SK-N-SH (cell line): ENCODE data around the gene CISD3. TPM values are rescaled to one million over a fixed set of nuclear protein-coding genes. Genes with fewer than 3 reads are reported as not detected.

Source experiments
- CTCF ChIA-PET: fragments of 300-600, 350-600 bp; formaldehyde crosslinking; extraction: SDS; loops from one replicate; lab custom pipeline; 2021; lab: Yijun Ruan, JAX
- POLR2A ChIA-PET: fragments of 350-600 bp; sonication (Branson Sonifier 250); formaldehyde crosslinking; extraction: SDS; loops from one replicate; lab custom pipeline; 2020; ENCODE audit warnings: antibody characterized with exemption, inconsistent platforms; lab: Yijun Ruan, JAX
- DNase-seq: peaks from one replicate; pipeline ENCODE4 v3.0.0; 2012
- H2AFZ ChIP-seq: fragments of 200-600 bp; sonication (generic); 2 replicates; pipeline ENCODE4 v1.8.1; 2016; ENCODE audit warnings: antibody characterized with exemption, mild to moderate bottlenecking, low read depth
- H3F3A ChIP-seq: fragments of 200-600 bp; sonication (generic); replicated peaks from 2 replicates; pipeline ENCODE3; 2016; ENCODE audit warnings: antibody characterized with exemption, mild to moderate bottlenecking; ENCODE audit not compliant: insufficient read depth
- H3K27ac ChIP-seq, 2 experiments: fragments of 200-500 bp in 1 of 2; fragments of 200-600 bp in 1 of 2; sonication (Bioruptor generic) in 1 of 2; sonication (generic), shearing (Covaris generic) in 1 of 2; 2 replicates each; pipeline versions ENCODE4 v1.5.1 to v1.6.1; 2014 to 2016; ENCODE audit warnings: low read depth in 2 of 2, inconsistent platforms in 1 of 2, low read length in 1 of 2, mild to moderate bottlenecking in 1 of 2, mixed read lengths in 1 of 2
- H3K27me3 ChIP-seq: fragments of 200-600 bp; sonication (generic), shearing (Covaris generic); 2 replicates; pipeline ENCODE4 v1.6.1; 2016; ENCODE audit warnings: mixed run types; ENCODE audit not compliant: insufficient read depth
- H3K36me3 ChIP-seq, 2 experiments: fragments of 200-500 bp in 1 of 2; fragments of 200-600 bp in 1 of 2; sonication (Bioruptor generic) in 1 of 2; sonication (generic) in 1 of 2; replicated peaks in 1 of 2; 2 replicates each; pipeline versions ENCODE3 to v1.5.1; 2014 to 2016; ENCODE audit warnings: low read length in 1 of 2, mild to moderate bottlenecking in 1 of 2; ENCODE audit not compliant: insufficient read depth in 2 of 2, control insufficient read depth in 1 of 2
- H3K4me1 ChIP-seq, 2 experiments: fragments of 200-500 bp in 1 of 2; fragments of 200-600 bp in 1 of 2; sonication (Bioruptor generic) in 1 of 2; sonication (generic), shearing (Covaris generic) in 1 of 2; 2 replicates each; pipeline versions ENCODE4 v1.5.1 to v1.6.1; 2014 to 2016; ENCODE audit warnings: low read depth in 1 of 2, low read length in 1 of 2, mixed run types in 1 of 2; ENCODE audit not compliant: insufficient read depth in 2 of 2, control insufficient read depth in 1 of 2
- H3K4me2 ChIP-seq: fragments of 200-600 bp; sonication (generic), shearing (Covaris generic); 2 replicates; pipeline ENCODE4 v1.6.1; 2017; ENCODE audit warnings: mixed run types
- H3K4me3 ChIP-seq, 2 experiments: fragments of 200-500 bp in 1 of 2; fragments of 200-600 bp in 1 of 2; sonication (Bioruptor generic) in 1 of 2; sonication (generic), shearing (Covaris generic) in 1 of 2; 2 replicates each; pipeline versions ENCODE4 v1.5.1 to v1.8.1; 2014 to 2016; ENCODE audit warnings: low read depth in 2 of 2, inconsistent platforms in 1 of 2, low read length in 1 of 2, mild to moderate bottlenecking in 1 of 2, mixed read lengths in 1 of 2, moderate library complexity in 1 of 2
- H3K79me2 ChIP-seq: fragments of 200-600 bp; sonication (generic); 2 replicates; pipeline ENCODE4 v1.8.1; 2017; ENCODE audit warnings: mild to moderate bottlenecking; ENCODE audit not compliant: insufficient read depth
- H3K9ac ChIP-seq: fragments of 200-600 bp; sonication (generic); 2 replicates; pipeline ENCODE4 v1.6.1; 2017; ENCODE audit warnings: mixed run types
- H3K9me2 ChIP-seq: fragments of 200-600 bp; sonication (generic); 2 replicates; pipeline ENCODE4 v1.6.1; 2017; ENCODE audit warnings: mixed run types
- H3K9me3 ChIP-seq: fragments of 200-600 bp; sonication (generic); 2 replicates; pipeline ENCODE4 v1.6.1; 2017; ENCODE audit warnings: mixed run types, mild to moderate bottlenecking, moderate library complexity
- H4K20me1 ChIP-seq: fragments of 200-600 bp; sonication (generic); 2 replicates; pipeline ENCODE4 v1.6.1; 2017; ENCODE audit warnings: mild to moderate bottlenecking, mixed run types; ENCODE audit not compliant: insufficient read depth
- ELF1 ChIP-seq: IDR thresholded peaks from 2 replicates; pipeline ENCODE4 v1.4.0; 2012
- EP300 ChIP-seq, 2 experiments: IDR thresholded peaks; 2 replicates each; pipeline versions ENCODE4 v1.4.0 to v1.6.1; 2012; ENCODE audit warnings: borderline replicate concordance in 1 of 2, low read depth in 1 of 2, low read length in 1 of 2
- FOSL2 ChIP-seq: IDR thresholded peaks from 2 replicates; pipeline ENCODE4 v1.4.0; 2012; ENCODE audit warnings: low read depth, mild to moderate bottlenecking, moderate library complexity, borderline replicate concordance
- FOXJ3 ChIP-seq: sonication (generic); formaldehyde crosslinking; IDR thresholded peaks from 2 replicates; pipeline ENCODE4 v1.5.1; 2020; ENCODE audit warnings: mild to moderate bottlenecking, missing genetic modification reagents
- GABPA ChIP-seq: IDR thresholded peaks from 2 replicates; pipeline ENCODE4 v1.4.0; 2012; ENCODE audit warnings: low read depth, mild to moderate bottlenecking
- GATA2 ChIP-seq: sonication (generic); formaldehyde crosslinking; IDR thresholded peaks from 2 replicates; pipeline ENCODE4 v1.5.0; 2020; ENCODE audit warnings: mild to moderate bottlenecking, missing genetic modification reagents
- JUND ChIP-seq: IDR thresholded peaks from 2 replicates; pipeline ENCODE4 v1.4.0; 2012
- MEF2A ChIP-seq: IDR thresholded peaks from 2 replicates; pipeline ENCODE4 v1.4.0; 2012; ENCODE audit warnings: low read depth, borderline replicate concordance
- NFIC ChIP-seq: IDR thresholded peaks from 2 replicates; pipeline ENCODE4 v1.4.0; 2012; ENCODE audit warnings: borderline replicate concordance
- PBX3 ChIP-seq: IDR thresholded peaks from 2 replicates; pipeline ENCODE4; 2012
- RCOR1 ChIP-seq: fragments of 150-350 bp; IDR thresholded peaks from 2 replicates; pipeline ENCODE4 v1.6.1; 2017; ENCODE audit warnings: antibody characterized with exemption, low read length
- RXRA ChIP-seq: IDR thresholded peaks from 2 replicates; pipeline ENCODE4 v1.4.0; 2012; ENCODE audit warnings: low read depth, mild to moderate bottlenecking, borderline replicate concordance
- SMC3 ChIP-seq: IDR thresholded peaks from 2 replicates; pipeline ENCODE4 v1.6.1; 2012; ENCODE audit warnings: low read depth, low read length, improper control_type of control experiment
- TAF1 ChIP-seq: IDR thresholded peaks from 2 replicates; pipeline ENCODE4 v1.6.1; 2012; ENCODE audit warnings: low read depth, mild to moderate bottlenecking, low read length, moderate library complexity, borderline replicate concordance
- TCF12 ChIP-seq: IDR thresholded peaks from 2 replicates; pipeline ENCODE4 v1.4.0; 2012
- USF1 ChIP-seq: IDR thresholded peaks from 2 replicates; pipeline ENCODE4 v1.4.0; 2012; ENCODE audit warnings: low read depth, borderline replicate concordance
- YY1 ChIP-seq: IDR thresholded peaks from 2 replicates; pipeline ENCODE4 v1.4.0; 2012; ENCODE audit warnings: low read depth, mild to moderate bottlenecking
- WGBS: methylation state at CpG from one replicate; pipeline ENCODE4 v1.1.6; 2017; ENCODE audit warnings: low lambda C conversion rate; 5-methylcytosine and 5-hydroxymethylcytosine counted together
- polyA plus RNA-seq, 3 experiments: library from polyadenylated mRNA; depleted of rRNA; stranded (reverse); fragments of >200 nt; gene quantifications; 2 replicates each; pipeline ENCODE4 v1.2.3, GENCODE V29; 2012

The CISD3 gene
- polyA plus RNA-seq, 1 of the 3 experiments (the other 2 are of a cell fraction), result 16.5 TPM

GRCh38 chr17:38707678-38708351, 22.3 kb upstream of the CISD3 start (continued):
- TF ChIP-seq EP300 (IDR thresholded peaks at IDR 0.05; ENCODE audit: borderline replicate concordance in 1 of 2, low read depth in 1 of 2, low read length in 1 of 2), result no peak
- TF ChIP-seq NFIC, result no peak
- TF ChIP-seq GABPA, result no peak
- TF ChIP-seq FOXJ3 (CRISPR knock-in tag), result no peak

GRCh38 chr17:38709104-38709820, 20.9 kb upstream of the CISD3 start:
- peaks cover 6 to 21% of the 10 kb centered on the region in 2 experiments; a peak in 2 of 4 replicates for H3K4me1 ChIP-seq
- peaks cover 16 to 53% of the 10 kb centered on the region in 2 experiments for H3K36me3 ChIP-seq
- no peaks in the 10 kb centered on the region for H3K9me3 ChIP-seq
- peaks cover 7% of the 10 kb centered on the region for H3F3A ChIP-seq
- H3K4me2 ChIP-seq, result no peak overlapping the region
- H3K79me2 ChIP-seq, result peaks cover 41% of the 10 kb centered on the region; the same call in 1 of the 2 replicates
- no peak overlapping the region for H3K4me3 ChIP-seq
- WGBS, result 96% methylated on average over 13 of the region's 18 CpGs
- TF ChIP-seq TAF1, result no peak
- no peak for TF ChIP-seq ELF1
- TF ChIP-seq GABPA, result no peak
- TF ChIP-seq RCOR1, result no peak
- no peak overlapping the region; a peak in 1 of 4 replicates for H3K27ac ChIP-seq
- H3K27me3 ChIP-seq, result no peaks in the 10 kb centered on the region
- peaks cover 9% of the 10 kb centered on the region; the same call in 1 of the 2 replicates for H4K20me1 ChIP-seq
- no peak overlapping the region for H3K9ac ChIP-seq
- DNase-seq, result no peak
- no peaks in the 10 kb centered on the region for H3K9me2 ChIP-seq
- no peak overlapping the region for H2AFZ ChIP-seq
- ChIA-PET CTCF (interaction anchor here (0.9 to 3.1 kb wide), 4 partner anchors 15 to 41 kb away, joined by 3 to 15 read pairs (median 6); no protein-coding TSS in a partner anchor), POLR2A (no interaction called here)

- Histone ChIP-seq H3K27ac (no peak overlapping the region), H3K36me3 (peaks cover 20 to 58% of the 10 kb centered on the region in 2 experiments), H3K79me2 (peaks cover 34% of the 10 kb centered on the region; the same call in 1 of the 2 replicates), H3K27me3 (no peaks in the 10 kb centered on the region), H3F3A (peaks cover 7% of the 10 kb centered on the region), H3K9ac (no peak overlapping the region)
- no peak for DNase-seq
- TF ChIP-seq FOXJ3 (CRISPR knock-in tag) (no peak), TCF12 (no peak), SMC3 (no peak), YY1 (no peak), TAF1 (no peak), USF1 (no peak), FOSL2 (no peak), JUND (no peak), GATA2 (CRISPR knock-in tag) (no peak), RCOR1 (no peak), PBX3 (no peak), GABPA (no peak), MEF2A (no peak), RXRA (no peak)
- TF ChIP-seq, all 33 proteins: peak for 0
- Histone ChIP-seq H3K4me3 (no peak overlapping the region), H3K9me2 (no peaks in the 10 kb centered on the region), H4K20me1 (peaks cover 9% of the 10 kb centered on the region; the same call in 1 of the 2 replicates), H3K4me2 (no peak overlapping the region), H3K4me1 (peaks cover 6 to 18% of the 10 kb centered on the region in 2 experiments; a peak in 2 of 4 replicates), H3K9me3 (no peaks in the 10 kb centered on the region), H2AFZ (no peak overlapping the region)
- WGBS, result 86% methylated on average over 13 of the region's 13 CpGs
- POLR2A ChIA-PET, result interaction anchor here (1.2 kb wide), 1 partner anchor 10 kb away, joined by 3 read pairs; no protein-coding TSS in a partner anchor
- CTCF ChIA-PET, result interaction anchor here (0.7 to 3.1 kb wide), 8 partner anchors 14 to 107 kb away, joined by 3 to 15 read pairs (median 4); no protein-coding TSS in a partner anchor
These were observed 20.1 kb upstream of the CISD3 start for GRCh38 chr17:38709864-38710603.
